Kidney epithelial cell (primary cell): Measurements from ENCODE around the gene JPT1. TPM values are rescaled to one million over a fixed set of nuclear protein-coding genes. Genes with fewer than 3 reads are reported as not detected.
"Not testable (repeated sequence)": the region's sequence is repeated elsewhere in the genome, so short reads cannot be mapped to it uniquely, and the experiment has no call there.

Source experiments
- DNase-seq: peaks from one replicate; pipeline ENCODE4 v3.0.0-alpha.2; 2010; ENCODE audit warnings: low read depth
- H3K27me3 ChIP-seq: 2 replicates; pipeline ENCODE4 v1.6.0; 2011; ENCODE audit warnings: low read length; ENCODE audit not compliant: control insufficient read depth, insufficient read depth
- H3K36me3 ChIP-seq: 2 replicates; pipeline ENCODE4 v1.5.1; 2011; ENCODE audit warnings: low read length; ENCODE audit not compliant: control insufficient read depth, insufficient read depth
- H3K4me3 ChIP-seq: 2 replicates; pipeline ENCODE4 v1.5.1; 2011; ENCODE audit warnings: low read depth, mild to moderate bottlenecking, control low read depth, low read length
- total RNA-seq: library from RNA; depleted of rRNA; stranded (reverse); fragments of >200 nt; gene quantifications from 2 replicates; pipeline ENCODE4 v1.2.3, GENCODE V29; 2015
- TF ChIP-seq, protein P1 (sequence below): IDR thresholded peaks from 2 replicates; pipeline ENCODE4 v1.5.1; 2011; ENCODE audit warnings: mild to moderate bottlenecking, moderate library complexity, low read length, control low read depth, inconsistent platforms; ENCODE audit not compliant: insufficient read depth, poor library complexity, severe bottlenecking

Gene JPT1
- total RNA-seq, 1 donor from 2014 or later: 453 TPM

DNA sequence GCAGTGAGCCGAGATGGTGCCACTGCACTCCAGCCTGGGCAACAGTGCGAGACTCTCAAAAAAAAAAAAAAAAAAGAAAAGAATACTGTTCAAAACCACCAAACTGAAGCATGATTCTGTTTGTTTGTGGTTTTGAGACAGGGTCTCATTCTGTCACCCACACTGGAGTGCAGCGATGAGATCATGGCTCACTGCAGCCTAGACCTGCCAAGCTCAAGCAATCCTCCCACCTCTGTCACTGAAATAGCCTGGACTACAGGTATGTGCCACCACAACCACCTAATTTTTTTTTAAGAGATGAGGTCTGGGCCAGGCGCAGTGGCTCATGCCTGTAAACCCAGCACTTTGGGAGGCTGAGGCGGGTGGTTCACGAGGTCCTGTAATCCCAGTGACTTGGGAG is 24.1 kb upstream of the JPT1 start:
- no peaks in the 10 kb centered on the region for H3K27me3 ChIP-seq
- TF ChIP-seq, protein P1, sequence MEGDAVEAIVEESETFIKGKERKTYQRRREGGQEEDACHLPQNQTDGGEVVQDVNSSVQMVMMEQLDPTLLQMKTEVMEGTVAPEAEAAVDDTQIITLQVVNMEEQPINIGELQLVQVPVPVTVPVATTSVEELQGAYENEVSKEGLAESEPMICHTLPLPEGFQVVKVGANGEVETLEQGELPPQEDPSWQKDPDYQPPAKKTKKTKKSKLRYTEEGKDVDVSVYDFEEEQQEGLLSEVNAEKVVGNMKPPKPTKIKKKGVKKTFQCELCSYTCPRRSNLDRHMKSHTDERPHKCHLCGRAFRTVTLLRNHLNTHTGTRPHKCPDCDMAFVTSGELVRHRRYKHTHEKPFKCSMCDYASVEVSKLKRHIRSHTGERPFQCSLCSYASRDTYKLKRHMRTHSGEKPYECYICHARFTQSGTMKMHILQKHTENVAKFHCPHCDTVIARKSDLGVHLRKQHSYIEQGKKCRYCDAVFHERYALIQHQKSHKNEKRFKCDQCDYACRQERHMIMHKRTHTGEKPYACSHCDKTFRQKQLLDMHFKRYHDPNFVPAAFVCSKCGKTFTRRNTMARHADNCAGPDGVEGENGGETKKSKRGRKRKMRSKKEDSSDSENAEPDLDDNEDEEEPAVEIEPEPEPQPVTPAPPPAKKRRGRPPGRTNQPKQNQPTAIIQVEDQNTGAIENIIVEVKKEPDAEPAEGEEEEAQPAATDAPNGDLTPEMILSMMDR: no peak
- H3K4me3 ChIP-seq: no peak overlapping the region
- no peak for DNase-seq
- no peaks in the 10 kb centered on the region for H3K36me3 ChIP-seq

DNA sequence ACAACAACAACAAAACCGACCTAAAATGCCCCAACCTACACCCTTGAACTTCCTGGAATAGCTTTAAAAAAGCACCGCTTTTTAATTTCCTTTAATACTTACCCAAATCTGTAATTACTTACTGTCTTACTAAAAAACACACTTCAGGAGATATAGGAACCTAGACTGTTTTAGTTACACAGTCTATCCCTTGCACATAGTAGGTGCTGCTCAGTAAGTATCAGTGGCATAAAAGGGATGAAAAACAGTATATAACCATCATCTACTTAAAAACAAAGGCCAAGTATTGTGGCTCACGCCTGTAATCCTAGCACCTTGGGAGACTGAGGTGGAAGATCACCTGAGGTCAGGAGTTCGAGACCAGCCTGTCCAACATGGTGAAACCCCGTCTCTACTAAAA is 22.3 kb upstream of the JPT1 start:
- TF ChIP-seq, protein P1: no peak
- Histone ChIP-seq H3K4me3 (no peak overlapping the region), H3K27me3 (no peaks in the 10 kb centered on the region), H3K36me3 (no peaks in the 10 kb centered on the region)
- DNase-seq: no peak

DNA sequence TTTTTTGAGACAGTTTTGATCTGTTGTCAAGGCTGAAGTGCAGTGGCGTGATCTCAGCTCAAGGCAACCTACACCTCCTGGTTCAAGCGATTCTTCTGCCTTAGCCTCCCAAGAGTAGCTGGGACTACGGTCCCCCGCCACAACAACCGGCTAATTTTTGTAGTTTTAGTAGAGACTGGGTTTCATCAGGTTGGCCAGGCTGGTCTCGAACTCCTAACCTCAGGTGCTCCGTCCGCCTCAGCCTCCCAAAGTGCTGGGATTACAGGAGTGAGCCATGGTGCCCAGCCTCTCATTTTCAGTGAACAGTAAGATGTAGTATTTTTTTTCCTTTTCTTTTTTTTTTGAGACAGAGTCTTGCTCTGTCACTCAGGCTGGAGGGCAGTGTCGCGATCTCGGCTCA is 20.7 kb upstream of the JPT1 start:
- H3K27me3 ChIP-seq: no peaks in the 10 kb centered on the region
- no peak overlapping the region for H3K4me3 ChIP-seq
- no peaks in the 10 kb centered on the region for H3K36me3 ChIP-seq
- TF ChIP-seq, protein P1: no peak
- no peak for DNase-seq

DNA sequence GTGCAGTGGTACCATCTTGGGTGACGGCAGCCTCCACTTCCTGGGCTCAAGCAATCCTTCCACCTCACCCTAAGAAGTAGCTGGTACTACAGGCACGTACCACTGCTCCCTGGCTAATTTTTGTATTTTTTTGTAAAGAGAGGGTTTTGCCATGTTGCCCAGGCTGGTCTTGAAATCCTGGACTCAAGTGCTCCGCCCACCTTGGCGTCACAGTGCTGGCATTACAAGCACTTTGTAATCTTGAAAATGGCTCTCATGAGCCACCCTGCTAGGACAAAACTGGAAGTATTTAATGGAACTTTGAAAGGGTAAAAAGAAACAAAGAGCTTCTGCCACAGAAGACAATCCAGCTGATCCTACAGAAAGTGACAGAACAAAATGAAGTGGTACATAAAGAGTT is 19.2 kb upstream of the JPT1 start:
- Histone ChIP-seq H3K27me3 (no peaks in the 10 kb centered on the region), H3K4me3 (no peak overlapping the region), H3K36me3 (peaks cover 2% of the 10 kb centered on the region)
- DNase-seq: no peak
- TF ChIP-seq, protein P1: no peak

DNA sequence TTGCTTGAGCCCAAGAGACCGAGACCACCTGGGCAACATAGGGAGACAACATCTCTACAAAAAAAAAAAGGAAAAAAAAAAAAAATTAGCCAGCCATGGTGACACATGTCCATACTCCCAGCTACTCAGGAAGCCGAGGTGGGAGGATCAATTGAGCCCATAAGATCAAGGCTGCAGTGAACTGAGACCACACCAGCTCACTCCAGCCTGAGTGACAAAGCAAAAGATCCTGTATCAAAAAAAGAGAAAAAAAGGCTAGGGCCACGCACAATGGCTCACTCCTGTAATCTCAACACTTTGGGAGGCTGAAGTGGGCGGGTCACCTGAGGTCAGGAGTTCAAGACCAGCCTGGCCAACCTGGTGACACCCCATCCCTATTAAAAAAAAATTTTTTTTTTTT is 14.7 kb upstream of the JPT1 start:
- H3K4me3 ChIP-seq: no peak overlapping the region
- TF ChIP-seq, protein P1: no peak

DNA sequence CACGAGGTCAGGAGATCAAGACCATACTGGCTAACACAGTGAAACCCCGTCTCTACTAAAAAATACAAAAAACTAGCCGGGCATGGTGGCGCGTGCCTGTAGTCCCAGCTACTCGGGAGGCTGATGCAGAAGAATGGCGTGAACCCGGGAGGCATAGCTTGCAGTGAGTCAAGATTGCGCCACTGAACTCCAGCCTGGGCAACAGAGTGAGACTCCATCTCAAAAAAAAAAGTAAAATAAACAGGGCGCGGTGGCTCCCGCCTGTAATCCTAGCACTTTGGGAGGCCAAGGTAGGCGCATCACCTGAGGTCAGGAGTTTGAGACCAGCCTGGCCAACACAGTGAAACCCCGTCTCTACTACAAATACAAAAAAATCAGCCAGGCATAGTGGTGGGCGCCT is 10.3 kb upstream of the JPT1 start:
- not testable (repeated sequence) for H3K27me3 ChIP-seq, H3K4me3 ChIP-seq, H3K36me3 ChIP-seq, DNase-seq

More for the DNA sequence above, 14.7 kb upstream of the JPT1 start:
- H3K27me3 ChIP-seq: no peaks in the 10 kb centered on the region
- DNase-seq: no peak
- peaks cover 2% of the 10 kb centered on the region for H3K36me3 ChIP-seq
